Upper lobe of left lung (tissue), 6 donors: ENCODE data around the gene FHL3. TPM values are rescaled to one million over a fixed set of nuclear protein-coding genes. Genes with fewer than 3 reads are reported as not detected.

ENCODE experiments used
- ATAC-seq, 2 donors: fragments of 200-7000 bp; cut with Tn5 transposase; one replicate each; pipeline ENCODE4 v1.9.1; 2022; ENCODE audit warnings: mild to moderate bottlenecking in 2 of 2, moderate library complexity in 2 of 2; ENCODE audit not compliant: low FRiP score in 2 of 2
- DNase-seq, 2 donors: peaks; one replicate each; pipeline ENCODE4 v3.0.0-alpha.2; 2019 to 2020
- H3K27ac ChIP-seq, 4 donors: fragments of 200-600 bp; sonication (generic); one replicate each; pipeline ENCODE4 v1.5.1; 2016 to 2019
- H3K27me3 ChIP-seq, 4 donors: fragments of 200-600 bp; sonication (generic); one replicate each; pipeline ENCODE4 v1.5.1; 2017 to 2019
- H3K36me3 ChIP-seq, 4 donors: fragments of 200-600 bp; sonication (generic); one replicate each; pipeline ENCODE4 v1.5.1; 2016 to 2019
- H3K4me1 ChIP-seq, 4 donors: fragments of 200-600 bp; sonication (generic); one replicate each; pipeline ENCODE4 v1.5.1; 2018 to 2019
- H3K4me3 ChIP-seq, 4 donors: fragments of 200-600 bp; sonication (generic); one replicate each; pipeline ENCODE4 v1.5.1; 2017 to 2019; ENCODE audit warnings: mild to moderate bottlenecking in 2 of 4, moderate library complexity in 1 of 4
- H3K9me3 ChIP-seq, 4 donors: fragments of 200-600 bp; sonication (generic); one replicate each; pipeline ENCODE4 v1.5.1; 2018 to 2019
- EP300 ChIP-seq, 4 donors: sonication (generic); formaldehyde crosslinking; IDR thresholded peaks; one replicate each; pipeline ENCODE4 v1.5.1; 2017; ENCODE audit warnings: antibody characterized with exemption in 4 of 4, control low read depth in 2 of 4
- POLR2A ChIP-seq, 4 donors: fragments of 450-650 bp; IDR thresholded peaks; one replicate each; pipeline ENCODE4 v1.5.1; 2016 to 2017; ENCODE audit warnings: antibody characterized with exemption in 4 of 4, mild to moderate bottlenecking in 2 of 4
- POLR2AphosphoS5 ChIP-seq, 2 donors: sonication (generic); formaldehyde crosslinking; IDR thresholded peaks; one replicate each; pipeline ENCODE4 v1.5.1; 2017; ENCODE audit warnings: antibody characterized with exemption in 2 of 2
- WGBS, 2 donors: methylation state at CpG; one replicate each; pipeline ENCODE4 v1.1.5; 2017 to 2018; 5-methylcytosine and 5-hydroxymethylcytosine counted together
- total RNA-seq, 6 donors: library from RNA; depleted of rRNA in 4 of 6; stranded (reverse); fragments of >200 nt in 4 of 6; gene quantifications; one replicate each; pipeline versions ENCODE4 v1.1.0 to v1.2.1, GENCODE V29; 2016 to 2021
- TF ChIP-seq, protein P1 (sequence below), 6 experiments: fragments of 450-650 bp in 4 of 6; fragments of 200-600 bp in 2 of 6; sonication (generic) in 2 of 6; IDR thresholded peaks; one replicate each; pipeline ENCODE4 v1.5.1; 2016 to 2019; ENCODE audit warnings: antibody characterized with exemption in 6 of 6
- donor health status: DM: no; HTN: no; CAD: no; lungs with moderate emphysema.
- donor health status: DM: no; HTN: yes; CAD: no; lungs with severe emphysema.

The FHL3 gene
- total RNA-seq, 6 donors from 2014 or later: 9.5 to 25.8 (median 18.6) TPM

DNA sequence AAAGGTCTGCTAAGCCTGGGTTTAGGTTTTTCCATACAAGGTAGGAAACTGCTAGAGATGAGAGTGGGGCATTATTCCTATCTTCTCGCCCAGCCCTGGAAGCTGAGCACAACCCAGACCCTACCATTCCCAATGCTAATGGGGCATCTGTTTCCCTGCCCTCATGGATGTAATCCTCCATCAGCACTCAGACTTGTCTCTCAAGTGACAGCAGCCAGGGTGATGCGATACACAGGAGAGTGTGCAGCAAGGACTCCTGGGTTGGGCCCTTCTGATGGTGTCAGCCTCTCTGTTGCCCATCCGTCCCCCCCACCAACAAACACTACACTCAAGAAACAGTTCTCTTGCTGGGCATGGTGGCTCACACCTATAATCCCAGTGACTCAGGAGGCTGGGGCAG lies 52.6 kb downstream of the FHL3 start:
- peaks cover 2 to 21% (median 13%) of the 10 kb centered on the region in 4 donors for H3K36me3 ChIP-seq
- no peaks in the 10 kb centered on the region for H3K9me3 ChIP-seq
- H3K4me3 ChIP-seq: no peak overlapping the region
- ATAC-seq (no peak), DNase-seq (no peak)
- no peak for TF ChIP-seq POLR2AphosphoS5 (IDR thresholded peaks at IDR 0.05)
- H3K4me1 ChIP-seq: no peaks in the 10 kb centered on the region
- no peak overlapping the region for H3K27ac ChIP-seq
- no peaks in the 10 kb centered on the region for H3K27me3 ChIP-seq
- 71 to 86% methylated on average over 3 of the region's 3 CpGs for WGBS, 2 donors

- Histone ChIP-seq H3K36me3 (peaks cover 0 to 13% (median 7%) of the 10 kb centered on the region in 4 donors), H3K27me3 (no peaks in the 10 kb centered on the region), H3K9me3 (no peaks in the 10 kb centered on the region), H3K4me1 (peaks cover 0 to 6% (median 4%) of the 10 kb centered on the region in 4 donors), H3K27ac (no peak overlapping the region), H3K4me3 (no peak overlapping the region)
- DNase-seq (no peak), ATAC-seq (no peak)
- WGBS, 2 donors: 75 to 80% methylated on average over 1 to 4 of the region's 4 CpGs
- TF ChIP-seq EP300 (IDR thresholded peaks at IDR 0.05): no peak
- TF ChIP-seq POLR2AphosphoS5 (IDR thresholded peaks at IDR 0.05): no peak
Measured at GRCh38 chr1:37951783-37952624, 53.3 kb downstream of the FHL3 start.

DNA sequence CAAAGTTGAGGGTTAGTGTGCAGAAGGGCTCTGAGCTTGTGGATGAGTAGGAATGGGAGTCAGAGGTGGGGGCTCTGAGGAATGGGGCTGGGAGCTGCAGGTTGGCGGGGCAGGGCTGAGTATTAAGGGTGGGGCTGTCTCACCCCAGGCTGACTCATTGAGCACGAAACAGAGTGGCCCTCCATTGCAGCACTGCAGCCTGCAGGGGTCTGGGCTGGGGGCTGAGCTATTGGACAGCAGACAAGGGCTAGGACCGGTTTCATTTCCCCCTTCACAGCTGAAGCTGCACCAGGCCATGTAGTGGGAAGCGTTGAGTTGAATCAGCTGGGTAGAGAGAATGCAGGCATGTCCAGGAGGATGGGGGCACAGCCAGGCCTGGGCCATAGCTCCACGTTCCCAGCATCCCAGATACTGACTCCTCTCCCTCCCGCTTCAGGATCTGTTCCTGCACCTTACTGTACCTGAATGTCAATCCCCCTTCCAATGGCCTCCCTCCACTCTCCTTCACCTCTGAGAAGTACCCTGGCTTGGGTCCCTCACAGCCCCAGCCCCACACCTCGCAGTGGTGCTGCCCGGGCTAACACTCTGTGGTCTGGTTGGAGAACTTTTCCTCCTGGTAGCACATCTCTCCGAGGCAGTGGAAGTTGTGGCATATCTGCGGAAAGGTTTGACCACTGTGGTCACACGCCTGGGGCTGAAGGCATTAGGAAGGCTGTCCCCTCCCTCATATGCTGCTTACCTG lies 54.1 kb downstream of the FHL3 start:
- Histone ChIP-seq H3K27me3 (no peaks in the 10 kb centered on the region), H3K27ac (no peak overlapping the region), H3K9me3 (no peaks in the 10 kb centered on the region), H3K4me3 (no peak overlapping the region), H3K36me3 (peaks cover 0 to 5% (median under 1%) of the 10 kb centered on the region in 4 donors), H3K4me1 (peaks cover 3 to 10% (median 6%) of the 10 kb centered on the region in 4 donors)
- DNase-seq (no peak), ATAC-seq (no peak)
- 81 to 87% methylated on average over 9 to 11 of the region's 11 CpGs for WGBS, 2 donors
- TF ChIP-seq POLR2AphosphoS5 (IDR thresholded peaks at IDR 0.05): no peak
- TF ChIP-seq, protein P1, sequence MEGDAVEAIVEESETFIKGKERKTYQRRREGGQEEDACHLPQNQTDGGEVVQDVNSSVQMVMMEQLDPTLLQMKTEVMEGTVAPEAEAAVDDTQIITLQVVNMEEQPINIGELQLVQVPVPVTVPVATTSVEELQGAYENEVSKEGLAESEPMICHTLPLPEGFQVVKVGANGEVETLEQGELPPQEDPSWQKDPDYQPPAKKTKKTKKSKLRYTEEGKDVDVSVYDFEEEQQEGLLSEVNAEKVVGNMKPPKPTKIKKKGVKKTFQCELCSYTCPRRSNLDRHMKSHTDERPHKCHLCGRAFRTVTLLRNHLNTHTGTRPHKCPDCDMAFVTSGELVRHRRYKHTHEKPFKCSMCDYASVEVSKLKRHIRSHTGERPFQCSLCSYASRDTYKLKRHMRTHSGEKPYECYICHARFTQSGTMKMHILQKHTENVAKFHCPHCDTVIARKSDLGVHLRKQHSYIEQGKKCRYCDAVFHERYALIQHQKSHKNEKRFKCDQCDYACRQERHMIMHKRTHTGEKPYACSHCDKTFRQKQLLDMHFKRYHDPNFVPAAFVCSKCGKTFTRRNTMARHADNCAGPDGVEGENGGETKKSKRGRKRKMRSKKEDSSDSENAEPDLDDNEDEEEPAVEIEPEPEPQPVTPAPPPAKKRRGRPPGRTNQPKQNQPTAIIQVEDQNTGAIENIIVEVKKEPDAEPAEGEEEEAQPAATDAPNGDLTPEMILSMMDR (IDR thresholded peaks at IDR 0.05): no peak
- TF ChIP-seq EP300 (IDR thresholded peaks at IDR 0.05): no peak
- no peak for TF ChIP-seq POLR2A (IDR thresholded peaks at IDR 0.05)

GRCh38 chr1:37949524-37950152 lies 55.7 kb downstream of the FHL3 start:
- Histone ChIP-seq H3K36me3 (peaks cover 0 to 6% (median 2%) of the 10 kb centered on the region in 4 donors), H3K27me3 (no peaks in the 10 kb centered on the region), H3K4me1 (peaks cover 17 to 26% (median 21%) of the 10 kb centered on the region in 4 donors), H3K9me3 (no peaks in the 10 kb centered on the region), H3K27ac (no peak overlapping the region), H3K4me3 (no peak overlapping the region)
- 57 to 79% methylated on average over 3 to 5 of the region's 6 CpGs for WGBS, 2 donors
- ATAC-seq (no peak), DNase-seq (no peak)
- TF ChIP-seq, protein P1 (IDR thresholded peaks at IDR 0.05): no peak
- TF ChIP-seq POLR2A (IDR thresholded peaks at IDR 0.05): no peak

- no peak for DNase-seq
- H3K4me3 ChIP-seq: no peak overlapping the region
- no peak for ATAC-seq
- H3K27me3 ChIP-seq: no peaks in the 10 kb centered on the region
- peaks cover 0 to 14% (median 5%) of the 10 kb centered on the region in 4 donors for H3K36me3 ChIP-seq
- peaks cover 18 to 26% (median 21%) of the 10 kb centered on the region in 4 donors for H3K4me1 ChIP-seq
- no peak overlapping the region for H3K27ac ChIP-seq
- TF ChIP-seq, protein P1 (IDR thresholded peaks at IDR 0.05): no peak
- no peak for TF ChIP-seq POLR2A (IDR thresholded peaks at IDR 0.05)
- TF ChIP-seq EP300 (IDR thresholded peaks at IDR 0.05): no peak
- TF ChIP-seq POLR2AphosphoS5 (IDR thresholded peaks at IDR 0.05): no peak
- no peaks in the 10 kb centered on the region for H3K9me3 ChIP-seq
Measured at GRCh38 chr1:37948841-37949240, 56.5 kb downstream of the FHL3 start.
